Mesenchymal stem cell (in vitro differentiated cells and primary cell): ENCODE measurements around the gene OST4.
A peak's percentile ranks its signal among the peaks of the same experiment; 100 is the strongest.

ENCODE experiments used
- DNase-seq: peaks from one replicate; pipeline ENCODE4 v3.0.0-alpha.2; 2013
- H2AFZ ChIP-seq: one replicate; pipeline ENCODE4 v1.6.1; 2013; ENCODE audit warnings: low read depth, mild to moderate bottlenecking, control low read depth, inconsistent platforms, low read length, moderate library complexity
- H2AK5ac ChIP-seq: 2 replicates; pipeline ENCODE4 v1.6.1; 2013; ENCODE audit warnings: low read length, moderate library complexity, mild to moderate bottlenecking, inconsistent platforms; ENCODE audit not compliant: severe bottlenecking
- H2BK120ac ChIP-seq: one replicate; pipeline ENCODE4 v1.6.1; 2013; ENCODE audit warnings: low read depth, mild to moderate bottlenecking, inconsistent platforms, low read length, moderate library complexity
- H2BK12ac ChIP-seq, 2 experiments: one replicate each; pipeline ENCODE4 v1.6.1; 2013; ENCODE audit warnings: inconsistent platforms in 2 of 2, low read length in 2 of 2, mild to moderate bottlenecking in 2 of 2, moderate library complexity in 2 of 2, control low read depth in 1 of 2
- H2BK15ac ChIP-seq: one replicate; pipeline ENCODE4 v1.6.1; 2013; ENCODE audit warnings: mild to moderate bottlenecking, low read depth, inconsistent platforms; ENCODE audit not compliant: poor library complexity, severe bottlenecking
- H2BK5ac ChIP-seq: 2 replicates; pipeline ENCODE4 v1.6.1; 2013; ENCODE audit warnings: low read depth, mild to moderate bottlenecking, low read length, control low read depth, inconsistent platforms; ENCODE audit not compliant: poor library complexity, severe bottlenecking
- H3K14ac ChIP-seq, 2 experiments: one replicate each; pipeline ENCODE4 v1.6.1; 2013; ENCODE audit warnings: inconsistent platforms in 2 of 2, low read length in 2 of 2, control low read depth in 1 of 2, mild to moderate bottlenecking in 1 of 2, moderate library complexity in 1 of 2
- H3K18ac ChIP-seq, 2 experiments: one replicate each; pipeline ENCODE4 v1.6.1; 2013; ENCODE audit warnings: inconsistent platforms in 2 of 2, low read length in 2 of 2, control low read depth in 1 of 2, low read depth in 1 of 2, mild to moderate bottlenecking in 1 of 2
- H3K23ac ChIP-seq, 2 experiments: one replicate each; pipeline ENCODE4 v1.6.1; 2013; ENCODE audit warnings: inconsistent platforms in 2 of 2, low read length in 2 of 2, mild to moderate bottlenecking in 2 of 2, moderate library complexity in 2 of 2, control low read depth in 1 of 2
- H3K27ac ChIP-seq: 2 replicates; pipeline ENCODE4 v1.5.1; 2013; ENCODE audit warnings: mild to moderate bottlenecking, moderate library complexity, low read length, control low read depth, inconsistent platforms; ENCODE audit not compliant: poor library complexity, severe bottlenecking
- H3K27me3 ChIP-seq, 2 experiments: 2 replicates each; pipeline versions ENCODE4 v1.6.1 to v1.7.0; 2013; ENCODE audit warnings: low read length in 2 of 2, mild to moderate bottlenecking in 2 of 2, moderate library complexity in 2 of 2, control low read depth in 1 of 2, inconsistent platforms in 1 of 2; ENCODE audit not compliant: control insufficient read depth in 1 of 2, insufficient read depth in 1 of 2
- H3K36me3 ChIP-seq, 2 experiments: 2 replicates each; pipeline versions ENCODE4 v1.6.1 to v1.7.0; 2013; ENCODE audit warnings: low read length in 2 of 2, control low read depth in 1 of 2, inconsistent platforms in 1 of 2, low read depth in 1 of 2, mild to moderate bottlenecking in 1 of 2; ENCODE audit not compliant: insufficient read depth in 2 of 2, control insufficient read depth in 1 of 2
- H3K4ac ChIP-seq, 2 experiments: one replicate each; pipeline ENCODE4 v1.6.1; 2013; ENCODE audit warnings: inconsistent platforms in 2 of 2, low read length in 2 of 2, mild to moderate bottlenecking in 2 of 2, moderate library complexity in 2 of 2, control low read depth in 1 of 2, low read depth in 1 of 2
- H3K4me1 ChIP-seq: 2 replicates; pipeline ENCODE4 v1.6.1; 2013; ENCODE audit warnings: low read depth, low read length, control low read depth; ENCODE audit not compliant: control insufficient read depth, insufficient read depth
- H3K4me2 ChIP-seq: 2 replicates; pipeline ENCODE4 v1.6.1; 2013; ENCODE audit warnings: low read length, mild to moderate bottlenecking, inconsistent platforms; ENCODE audit not compliant: poor library complexity, severe bottlenecking
- H3K4me3 ChIP-seq, 2 experiments: 2 replicates each; pipeline versions ENCODE4 v1.5.1 to v1.7.0; 2013; ENCODE audit warnings: low read length in 2 of 2, mild to moderate bottlenecking in 2 of 2, control low read depth in 1 of 2, low read depth in 1 of 2; ENCODE audit not compliant: insufficient read depth in 1 of 2
- H3K79me1 ChIP-seq: replicated peaks from 2 replicates; pipeline ENCODE4 v1.6.1; 2013; ENCODE audit warnings: mild to moderate bottlenecking, control low read depth, low read length, inconsistent platforms; ENCODE audit not compliant: poor library complexity, severe bottlenecking
- H3K9ac ChIP-seq: 2 replicates; pipeline ENCODE4 v1.7.0; 2013; ENCODE audit warnings: mild to moderate bottlenecking, low read length, moderate library complexity
- H3K9me3 ChIP-seq: 2 replicates; pipeline ENCODE4 v1.7.0; 2013; ENCODE audit warnings: mild to moderate bottlenecking, low read length; ENCODE audit not compliant: control insufficient read depth
- H4K8ac ChIP-seq: one replicate; pipeline ENCODE4 v1.6.1; 2013; ENCODE audit warnings: inconsistent platforms, mild to moderate bottlenecking, low read length, moderate library complexity
- H4K91ac ChIP-seq: one replicate; pipeline ENCODE4 v1.6.1; 2013; ENCODE audit warnings: mild to moderate bottlenecking, low read length, inconsistent platforms
- WGBS: methylation state at CpG from one replicate; pipeline ENCODE4 v1.1.7; 2013; ENCODE audit warnings: mixed read lengths; 5-methylcytosine and 5-hydroxymethylcytosine counted together

The OST4 gene

DNA sequence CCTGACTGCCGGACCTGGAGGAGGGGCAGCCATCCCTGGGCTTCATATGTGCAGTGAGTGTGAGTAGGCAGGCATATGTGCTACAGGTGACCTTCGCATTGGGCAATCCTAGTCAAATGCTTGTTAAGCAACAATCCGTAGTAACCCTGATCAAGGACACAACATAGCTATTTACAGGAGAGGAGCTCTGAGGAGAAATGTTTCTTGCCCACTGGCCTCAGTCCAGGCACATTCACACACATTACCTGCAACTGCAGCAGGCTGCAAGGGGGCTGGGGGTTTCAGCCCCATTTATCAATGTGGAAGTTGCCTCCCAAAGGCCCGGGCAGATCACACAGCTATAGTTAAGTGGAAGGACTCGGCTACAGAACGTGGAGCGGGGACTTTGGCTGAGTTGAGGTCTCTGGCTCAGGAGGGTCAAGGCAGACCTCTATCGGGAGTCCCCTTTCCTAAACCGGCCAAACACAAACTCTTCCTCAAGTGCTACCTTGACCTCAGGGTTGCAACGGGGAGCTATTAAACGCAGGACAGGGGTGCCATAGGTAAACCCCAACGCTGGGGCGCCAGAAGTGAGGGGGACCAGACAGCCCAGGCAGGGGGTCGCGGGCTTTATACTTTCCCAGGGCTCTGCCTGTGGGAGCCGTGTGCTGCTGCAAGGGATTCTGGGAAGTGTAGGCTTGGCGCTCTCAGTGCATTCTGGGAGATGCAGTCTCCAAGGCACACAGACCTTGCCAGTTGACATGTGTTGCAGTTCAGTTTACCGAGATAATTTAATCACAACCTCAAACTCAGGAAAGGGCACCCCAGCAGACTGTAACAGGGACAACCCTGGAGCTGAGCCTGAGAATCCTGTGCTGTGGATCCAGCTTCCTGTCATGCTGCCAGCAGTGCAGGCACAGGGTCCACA lies 24.5 kb upstream of the OST4 start:
- Histone ChIP-seq H3K14ac (no peak overlapping the region), H3K27ac (no peak overlapping the region), H3K4me1 (peaks cover 20% of the 10 kb centered on the region), H3K9ac (peak overlapping the region; percentile 53), H2BK15ac (no peak overlapping the region), H3K27me3 (peaks cover 0 to 11% of the 10 kb centered on the region in 2 experiments), H3K4me3 (peak overlapping the region in 1 of 2 experiments; percentile 71), H2AK5ac (no peak overlapping the region), H2BK120ac (no peak overlapping the region), H3K79me1 (no peaks in the 10 kb centered on the region), H3K18ac (peak overlapping the region in 1 of 2 experiments; percentile 61), H3K9me3 (no peaks in the 10 kb centered on the region), H2BK5ac (no peak overlapping the region), H3K23ac (no peak overlapping the region), H3K36me3 (no peaks in the 10 kb centered on the region), H4K8ac (peak overlapping the region; percentile 76), H4K91ac (peak overlapping the region; percentile 41), H2BK12ac (no peak overlapping the region), H3K4me2 (peak overlapping the region; percentile 44), H3K4ac (no peak overlapping the region), H2AFZ (peak overlapping the region; percentile 46)
- DNase-seq = peak; percentile 59
- WGBS = 42% methylated on average over 18 of the region's 18 CpGs

DNA sequence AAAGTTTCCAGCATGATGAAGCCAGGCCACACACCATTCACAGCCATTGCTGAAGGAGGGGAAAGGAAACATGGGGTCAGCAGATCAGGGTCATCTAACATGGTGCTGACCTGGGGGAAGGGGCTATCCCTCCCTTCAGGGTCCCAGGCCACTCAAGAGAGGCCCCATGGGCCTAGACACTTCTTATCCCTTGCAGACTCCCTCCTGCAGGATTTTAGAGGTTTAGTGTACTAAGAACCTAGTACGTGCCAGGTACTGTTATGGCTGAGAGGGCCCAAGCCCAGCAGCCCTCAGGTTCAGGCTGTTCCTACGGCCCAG lies 23.9 kb upstream of the OST4 start:
- 89% methylated on average over 2 of the region's 2 CpGs for WGBS
- no peak overlapping the region for H3K4me3 ChIP-seq
- DNase-seq = no peak
- H2BK120ac ChIP-seq = no peak overlapping the region
- H3K4me1 ChIP-seq = peaks cover 20% of the 10 kb centered on the region
- no peak overlapping the region for H3K4ac ChIP-seq
- no peak overlapping the region for H3K9ac ChIP-seq
- H2BK5ac ChIP-seq = no peak overlapping the region
- no peak overlapping the region for H2BK12ac ChIP-seq
- H3K14ac ChIP-seq = no peak overlapping the region
- no peak overlapping the region for H4K8ac ChIP-seq
- peaks cover 0 to 8% of the 10 kb centered on the region in 2 experiments for H3K27me3 ChIP-seq
- no peak overlapping the region for H2BK15ac ChIP-seq
- no peak overlapping the region for H4K91ac ChIP-seq
- peak overlapping the region; percentile 46 for H2AFZ ChIP-seq
- H2AK5ac ChIP-seq = no peak overlapping the region
- no peaks in the 10 kb centered on the region for H3K36me3 ChIP-seq
- no peak overlapping the region for H3K18ac ChIP-seq
- H3K4me2 ChIP-seq = no peak overlapping the region
- H3K23ac ChIP-seq = no peak overlapping the region
- H3K9me3 ChIP-seq = no peaks in the 10 kb centered on the region
- no peaks in the 10 kb centered on the region for H3K79me1 ChIP-seq
- H3K27ac ChIP-seq = no peak overlapping the region

DNA sequence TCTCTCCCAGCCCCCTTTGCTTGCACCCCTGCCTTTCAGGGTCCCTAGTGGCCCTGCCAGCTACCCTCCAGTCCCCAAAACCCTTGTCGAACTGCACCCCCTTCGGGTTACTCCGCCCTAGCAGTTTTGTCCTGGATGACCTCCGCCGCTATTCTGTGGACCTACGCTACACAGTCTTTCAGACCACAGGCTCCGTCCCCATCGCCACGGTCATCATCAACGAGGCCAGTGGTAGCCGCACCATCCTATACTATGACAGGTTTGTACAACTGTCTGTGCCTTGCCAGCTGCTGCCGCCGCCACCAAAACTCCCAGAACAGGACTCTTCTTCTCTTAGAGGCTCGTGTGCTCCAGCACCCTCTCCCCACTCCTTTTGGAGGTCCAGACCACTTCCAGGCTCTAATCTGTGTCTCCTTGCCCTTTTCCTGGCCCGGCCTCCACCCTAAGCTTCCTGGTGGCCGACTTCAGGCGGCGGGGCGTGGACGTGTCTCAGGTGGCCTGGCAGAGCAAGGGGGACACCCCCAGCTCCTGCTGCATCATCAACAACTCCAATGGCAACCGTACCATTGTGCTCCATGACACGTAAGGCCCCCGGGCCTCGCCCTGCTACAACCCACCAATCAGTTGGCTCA lies 23.0 kb upstream of the OST4 start:
- Histone ChIP-seq H2BK15ac (no peak overlapping the region), H3K9ac (no peak overlapping the region), H3K27me3 (peaks cover under 1 to 1% of the 10 kb centered on the region in 2 experiments), H3K23ac (no peak overlapping the region), H2AFZ (no peak overlapping the region), H3K79me1 (no peaks in the 10 kb centered on the region), H3K27ac (no peak overlapping the region), H3K4me2 (no peak overlapping the region), H3K4ac (no peak overlapping the region), H3K4me1 (peaks cover 18% of the 10 kb centered on the region), H3K9me3 (no peaks in the 10 kb centered on the region), H4K91ac (no peak overlapping the region), H2AK5ac (no peak overlapping the region), H2BK12ac (no peak overlapping the region), H2BK120ac (no peak overlapping the region), H3K4me3 (no peak overlapping the region), H3K18ac (no peak overlapping the region), H3K36me3 (no peaks in the 10 kb centered on the region), H2BK5ac (no peak overlapping the region), H3K14ac (no peak overlapping the region), H4K8ac (no peak overlapping the region)
- WGBS = 96% methylated on average over 24 of the region's 24 CpGs
- no peak for DNase-seq
